Smooth muscle cell (in vitro differentiated cells): ENCODE data around the gene RHBDF2. TPM values are rescaled to one million over a fixed set of nuclear protein-coding genes. Genes with fewer than 3 reads are reported as not detected.
"Not testable (repeated sequence)": the region's sequence is repeated elsewhere in the genome, so short reads cannot be mapped to it uniquely, and the experiment has no call there.

Source experiments
- DNase-seq: peaks from one replicate; lab custom pipeline; 2025; ENCODE audit not compliant: unreplicated experiment; lab: John Stamatoyannopoulos, UW
- H2AFZ ChIP-seq: fragments of 200-600 bp; sonication (generic); 2 replicates; pipeline ENCODE4 v1.6.0; 2016; ENCODE audit warnings: antibody characterized with exemption, low read depth, mild to moderate bottlenecking
- H3F3A ChIP-seq: fragments of 200-600 bp; sonication (generic); 2 replicates; pipeline ENCODE4 v1.6.0; 2017; ENCODE audit warnings: antibody characterized with exemption, low read depth
- H3K27ac ChIP-seq: fragments of 200-600 bp; sonication (generic); 2 replicates; pipeline ENCODE4 v1.5.1; 2016; ENCODE audit warnings: low read depth, mild to moderate bottlenecking
- H3K27me3 ChIP-seq: fragments of 200-600 bp; sonication (generic); 2 replicates; pipeline ENCODE4 v1.6.1; 2016; ENCODE audit warnings: low read depth, mild to moderate bottlenecking
- H3K36me3 ChIP-seq: fragments of 200-600 bp; sonication (generic); 2 replicates; pipeline ENCODE4 v1.5.1; 2016; ENCODE audit warnings: low read depth
- H3K4me1 ChIP-seq: fragments of 200-600 bp; sonication (generic); 2 replicates; pipeline ENCODE4 v1.5.1; 2016; ENCODE audit warnings: low read depth
- H3K4me2 ChIP-seq: fragments of 200-600 bp; sonication (generic); 2 replicates; pipeline ENCODE4 v1.6.0; 2016; ENCODE audit warnings: mild to moderate bottlenecking
- H3K4me3 ChIP-seq: fragments of 200-600 bp; sonication (generic); 2 replicates; pipeline ENCODE4 v1.5.1; 2016; ENCODE audit warnings: mild to moderate bottlenecking
- H3K79me2 ChIP-seq: fragments of 200-600 bp; sonication (generic); 2 replicates; pipeline ENCODE4 v1.6.0; 2016; ENCODE audit warnings: low read depth, mild to moderate bottlenecking
- H3K9ac ChIP-seq: fragments of 200-600 bp; sonication (generic); 2 replicates; pipeline ENCODE4 v1.6.0; 2016; ENCODE audit warnings: low read depth
- H3K9me3 ChIP-seq: fragments of 200-600 bp; sonication (generic); replicated peaks from 2 replicates; pipeline ENCODE4 v1.5.1; 2016; ENCODE audit warnings: low read depth
- H4K20me1 ChIP-seq: fragments of 200-600 bp; sonication (generic); 2 replicates; pipeline ENCODE4 v1.6.0; 2016; ENCODE audit warnings: low read depth
- CTCF ChIP-seq: fragments of 200-600 bp; sonication (generic); IDR thresholded peaks from 2 replicates; pipeline ENCODE4 v1.5.1; 2017; ENCODE audit warnings: borderline replicate concordance, mild to moderate bottlenecking, antibody characterized with exemption; ENCODE audit not compliant: insufficient read depth, poor library complexity, severe bottlenecking
- WGBS: methylation state at CpG from one replicate; pipeline ENCODE4 v1.1.7; 2016; ENCODE audit warnings: low lambda C conversion rate; 5-methylcytosine and 5-hydroxymethylcytosine counted together
- polyA plus RNA-seq: library from polyadenylated mRNA; unstranded; fragments of >200 nt; fragmentation: Nextera tagmentation; extraction: Ambion mirVana; gene quantifications from 2 replicates; pipeline ENCODE4 v1.2.1, GENCODE V29; 2016
- total RNA-seq: library from RNA; depleted of rRNA; stranded (reverse); fragments of >200 nt; gene quantifications from 2 replicates; pipeline ENCODE4 v1.2.3, GENCODE V29; 2014

The RHBDF2 gene
- total and polyA plus RNA-seq, 2 experiments from 2014 or later: 12.2 to 20.5 TPM

- Histone ChIP-seq H3K4me3 (no peak overlapping the region), H3K9ac (no peak overlapping the region), H3F3A (peaks cover 8% of the 10 kb centered on the region), H3K79me2 (no peaks in the 10 kb centered on the region), H3K27me3 (no peaks in the 10 kb centered on the region), H3K36me3 (no peaks in the 10 kb centered on the region), H2AFZ (no peak overlapping the region), H3K4me1 (peaks cover 17% of the 10 kb centered on the region), H3K4me2 (no peak overlapping the region), H3K27ac (no peak overlapping the region), H4K20me1 (no peaks in the 10 kb centered on the region), H3K9me3 (no peaks in the 10 kb centered on the region)
- no peak for TF ChIP-seq CTCF
- 87% methylated on average over 7 of the region's 7 CpGs for WGBS
- DNase-seq: no peak
Observed at GRCh38 chr17:76534831-76535732, 33.9 kb upstream of the RHBDF2 start.

GRCh38 chr17:76533640-76534359 lies 32.6 kb upstream of the RHBDF2 start:
- not testable (repeated sequence) for H3K4me2 ChIP-seq, H4K20me1 ChIP-seq, H3K36me3 ChIP-seq, H3F3A ChIP-seq, DNase-seq, H3K79me2 ChIP-seq, H3K27ac ChIP-seq, H3K9ac ChIP-seq, H3K27me3 ChIP-seq, H2AFZ ChIP-seq, H3K9me3 ChIP-seq, H3K4me3 ChIP-seq
- 94% methylated on average over 9 of the region's 9 CpGs for WGBS
- H3K4me1 ChIP-seq: peaks cover 22% of the 10 kb centered on the region

- no peak for DNase-seq
- 77% methylated on average over 8 of the region's 8 CpGs for WGBS
- Histone ChIP-seq H3K4me3 (no peak overlapping the region), H3K4me2 (no peak overlapping the region), H3K79me2 (no peaks in the 10 kb centered on the region), H2AFZ (no peak overlapping the region), H3K9me3 (no peaks in the 10 kb centered on the region), H3K27ac (no peak overlapping the region), H3K27me3 (no peaks in the 10 kb centered on the region), H3K36me3 (no peaks in the 10 kb centered on the region), H3F3A (peaks cover 8% of the 10 kb centered on the region), H3K9ac (no peak overlapping the region), H4K20me1 (no peaks in the 10 kb centered on the region), H3K4me1 (peaks cover 21% of the 10 kb centered on the region)
- TF ChIP-seq CTCF: no peak
Observed at GRCh38 chr17:76532072-76532651, 30.9 kb upstream of the RHBDF2 start.

GRCh38 chr17:76531486-76532038 lies 30.3 kb upstream of the RHBDF2 start:
- peaks cover 21% of the 10 kb centered on the region for H3K4me1 ChIP-seq
- no peak for DNase-seq
- no peak overlapping the region for H3K9ac ChIP-seq
- no peak overlapping the region for H3K4me2 ChIP-seq
- H3K27me3 ChIP-seq: no peaks in the 10 kb centered on the region
- H3K27ac ChIP-seq: no peak overlapping the region
- no peak overlapping the region for H3K4me3 ChIP-seq
- no peak for TF ChIP-seq CTCF
- H4K20me1 ChIP-seq: no peaks in the 10 kb centered on the region
- 96% methylated on average over 18 of the region's 18 CpGs for WGBS
- H3F3A ChIP-seq: peaks cover 8% of the 10 kb centered on the region
- H3K36me3 ChIP-seq: no peaks in the 10 kb centered on the region
- no peaks in the 10 kb centered on the region for H3K79me2 ChIP-seq
- no peak overlapping the region for H2AFZ ChIP-seq
- H3K9me3 ChIP-seq: no peaks in the 10 kb centered on the region
